Central memory CD8-positive, alpha-beta T cell (primary cell): ENCODE measurements around the gene ZNF844.
"Not testable (repeated sequence)": the region's sequence is repeated elsewhere in the genome, so short reads cannot be mapped to it uniquely, and the experiment has no call there.

Experiments
- ATAC-seq: fragments of 150-1000 bp; cut with Tn5 transposase; replicated peaks from 2 replicates; pipeline ENCODE4 v1.10.0; 2022; ENCODE audit warnings: mild to moderate bottlenecking, moderate FRiP score, moderate number of reproducible peaks; ENCODE audit not compliant: poor library complexity, severe bottlenecking; ENCODE audit errors: extremely low read depth
- DNase-seq, 2 donors: peaks; one replicate each; pipeline ENCODE4 v3.0.0; 2021; ENCODE audit warnings: low spot score in 2 of 2
- H3K27ac Mint-ChIP-seq: one replicate; pipeline ENCODE4 v1.8.0; 2022; ENCODE audit warnings: low read depth, mild to moderate bottlenecking, moderate library complexity, mixed read lengths
- H3K27me3 Mint-ChIP-seq: one replicate; pipeline ENCODE4 v1.8.0; 2022; ENCODE audit warnings: mixed read lengths
- H3K36me3 Mint-ChIP-seq: one replicate; pipeline ENCODE4 v1.8.0; 2022; ENCODE audit warnings: mild to moderate bottlenecking, moderate library complexity, mixed read lengths; ENCODE audit not compliant: insufficient read depth
- H3K4me1 Mint-ChIP-seq: one replicate; pipeline ENCODE4 v1.8.0; 2022; ENCODE audit warnings: mixed read lengths
- H3K4me3 Mint-ChIP-seq: one replicate; pipeline ENCODE4 v1.8.0; 2022; ENCODE audit warnings: mild to moderate bottlenecking, moderate library complexity, mixed read lengths
- H3K9me3 Mint-ChIP-seq: one replicate; pipeline ENCODE4 v1.8.0; 2022; ENCODE audit warnings: mixed read lengths

ZNF844 gene

GRCh38 chr19:12103909-12104308 lies 39.4 kb downstream of the ZNF844 start:
- not testable (repeated sequence) for DNase-seq, H3K9me3 Mint-ChIP-seq, H3K27me3 Mint-ChIP-seq, H3K4me1 Mint-ChIP-seq, ATAC-seq, H3K4me3 Mint-ChIP-seq, H3K36me3 Mint-ChIP-seq, H3K27ac Mint-ChIP-seq

DNA sequence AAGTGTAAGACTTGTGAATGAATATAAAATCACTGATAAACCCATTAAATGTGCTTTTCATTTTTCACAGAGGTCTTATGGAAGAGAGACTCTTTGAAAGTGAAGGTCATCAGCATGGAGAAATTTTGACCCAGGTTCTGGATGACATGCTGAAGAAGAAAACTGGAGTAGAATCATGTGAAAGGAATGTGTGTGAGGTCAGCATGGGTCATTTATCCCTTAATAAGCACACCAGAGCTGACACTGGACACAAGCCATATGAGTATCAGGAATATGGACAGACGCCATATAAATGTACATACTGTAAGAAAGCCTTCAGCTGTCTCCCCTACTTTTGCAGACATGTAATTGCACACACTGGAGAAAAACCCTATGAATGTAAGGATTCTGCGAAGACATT lies 46.6 kb downstream of the ZNF844 start:
- H3K36me3 Mint-ChIP-seq, result no peaks in the 10 kb centered on the region

DNA sequence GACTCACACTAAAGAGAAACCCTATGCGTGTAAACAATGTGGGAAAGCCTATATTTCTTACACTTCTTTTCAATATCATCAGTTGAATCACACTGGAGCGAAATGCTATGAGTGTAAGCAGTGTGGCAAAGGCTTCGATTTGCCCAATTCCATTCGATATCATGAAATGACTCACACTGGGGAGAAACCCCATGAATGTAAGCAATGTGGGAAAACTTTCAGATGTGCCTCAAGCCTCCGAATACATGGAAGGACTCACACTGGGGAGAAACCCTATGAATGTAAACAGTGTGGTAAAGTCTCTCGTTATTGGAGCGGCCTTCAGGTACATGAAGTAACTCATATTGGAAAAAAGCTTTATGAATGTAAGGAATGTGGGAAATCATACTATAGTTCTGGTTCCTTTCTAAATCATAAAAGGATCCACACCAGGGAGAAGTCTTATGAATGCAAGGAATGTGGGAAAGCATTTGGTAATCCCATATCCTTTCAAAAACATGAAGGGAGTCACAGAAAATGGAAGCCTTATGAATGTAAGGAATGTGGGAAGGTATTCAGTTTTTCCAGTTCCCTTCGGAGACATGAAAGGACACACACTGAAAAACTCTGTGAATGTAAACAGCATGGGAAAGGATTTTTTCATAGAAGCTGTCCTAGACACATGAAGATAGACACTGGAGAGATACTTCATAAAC lies 47.6 kb downstream of the ZNF844 start:
- Mint-ChIP-seq H3K27ac (no peak overlapping the region), H3K9me3 (peaks cover 11% of the 10 kb centered on the region), H3K36me3 (no peaks in the 10 kb centered on the region), H3K4me3 (no peak overlapping the region), H3K27me3 (no peaks in the 10 kb centered on the region), H3K4me1 (no peaks in the 10 kb centered on the region)
- no peak for DNase-seq
- no peak for ATAC-seq

More for the DNA sequence above, 46.6 kb downstream of the ZNF844 start:
- H3K27me3 Mint-ChIP-seq, result no peaks in the 10 kb centered on the region
- H3K27ac Mint-ChIP-seq, result no peak overlapping the region
- no peak overlapping the region for H3K4me3 Mint-ChIP-seq
- H3K4me1 Mint-ChIP-seq, result no peaks in the 10 kb centered on the region
- DNase-seq, result no peak
- ATAC-seq, result no peak
- peaks cover 11% of the 10 kb centered on the region for H3K9me3 Mint-ChIP-seq

DNA sequence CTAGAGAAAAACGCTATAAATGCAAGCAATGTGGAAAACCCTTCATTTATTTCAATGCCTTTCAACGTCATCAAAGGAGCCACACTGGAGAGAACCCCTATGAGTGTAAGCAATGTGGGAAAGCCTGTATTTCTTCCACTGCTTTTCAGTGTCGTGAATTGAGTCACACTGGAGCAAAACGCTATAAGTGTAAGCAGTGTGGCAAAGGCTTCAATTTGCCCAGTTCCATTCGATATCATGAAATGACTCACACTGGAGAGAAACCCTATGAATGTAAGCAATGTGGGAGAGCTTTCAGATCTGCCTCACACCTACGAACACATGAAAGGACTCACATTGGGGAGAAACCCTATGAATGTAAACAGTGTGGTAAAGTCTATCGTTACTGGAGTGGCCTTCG lies 48.2 kb downstream of the ZNF844 start:
- Mint-ChIP-seq H3K4me1 (no peaks in the 10 kb centered on the region), H3K9me3 (peaks cover 11% of the 10 kb centered on the region), H3K27ac (no peak overlapping the region), H3K4me3 (no peak overlapping the region), H3K27me3 (no peaks in the 10 kb centered on the region), H3K36me3 (no peaks in the 10 kb centered on the region)
- ATAC-seq (no peak), DNase-seq (no peak)

DNA sequence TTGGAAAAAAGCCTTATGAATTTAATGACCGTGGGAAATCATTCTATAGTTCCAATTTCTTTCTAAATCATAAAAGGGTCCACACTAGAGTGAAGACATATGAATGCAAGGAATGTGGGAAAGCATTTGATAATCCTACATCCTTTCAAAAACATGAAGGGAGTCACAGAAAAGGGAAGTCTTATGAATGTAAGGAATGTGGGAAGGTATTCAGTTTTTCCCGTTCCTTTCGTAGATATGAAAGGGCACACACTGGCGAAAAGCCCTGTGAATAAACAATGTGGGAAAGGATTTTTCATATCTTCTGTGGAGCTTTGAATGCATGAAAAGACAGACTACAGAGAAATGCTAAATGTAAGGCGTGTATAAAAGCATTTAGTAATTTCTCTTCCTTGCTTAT lies 48.6 kb downstream of the ZNF844 start:
- Mint-ChIP-seq H3K4me1 (no peaks in the 10 kb centered on the region), H3K27me3 (no peaks in the 10 kb centered on the region), H3K36me3 (no peaks in the 10 kb centered on the region), H3K27ac (no peak overlapping the region), H3K9me3 (peaks cover 11% of the 10 kb centered on the region), H3K4me3 (no peak overlapping the region)
- ATAC-seq (no peak), DNase-seq (no peak)

GRCh38 chr19:12117201-12117970 lies 52.9 kb downstream of the ZNF844 start:
- H3K9me3 Mint-ChIP-seq, result peaks cover 6% of the 10 kb centered on the region
- ATAC-seq (no peak), DNase-seq (no peak)
- H3K4me3 Mint-ChIP-seq, result no peak overlapping the region
- H3K27ac Mint-ChIP-seq, result no peak overlapping the region
- H3K36me3 Mint-ChIP-seq, result no peaks in the 10 kb centered on the region
- H3K4me1 Mint-ChIP-seq, result no peaks in the 10 kb centered on the region
- no peaks in the 10 kb centered on the region for H3K27me3 Mint-ChIP-seq

DNA sequence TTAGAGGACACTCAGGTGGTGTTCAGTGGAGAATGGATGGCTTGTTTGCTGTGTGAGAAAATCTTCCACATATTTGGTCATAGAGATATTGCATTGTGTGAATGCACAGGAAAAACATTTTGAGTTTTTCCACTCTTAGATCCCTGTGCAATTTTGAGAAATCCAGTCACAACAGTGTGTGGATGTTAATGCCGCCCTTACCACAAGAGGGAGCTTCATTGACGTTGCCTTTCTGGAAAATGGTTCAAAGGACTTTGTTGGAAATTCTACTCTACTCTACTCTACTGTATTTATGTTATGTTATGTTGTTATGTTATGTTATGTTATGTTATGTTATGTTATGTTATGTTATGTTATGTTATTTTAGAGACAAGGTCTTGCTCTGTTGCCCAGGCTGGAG lies 62.2 kb downstream of the ZNF844 start:
- H3K36me3 Mint-ChIP-seq, result peaks cover 2% of the 10 kb centered on the region
- no peak overlapping the region for H3K27ac Mint-ChIP-seq
- no peaks in the 10 kb centered on the region for H3K4me1 Mint-ChIP-seq
- H3K27me3 Mint-ChIP-seq, result no peaks in the 10 kb centered on the region
- no peak for DNase-seq
- H3K9me3 Mint-ChIP-seq, result peaks cover 5% of the 10 kb centered on the region
- no peak for ATAC-seq
- H3K4me3 Mint-ChIP-seq, result no peak overlapping the region
